Measurements from ENCODE around the gene PNPLA3. TPM values are rescaled to one million over a fixed set of nuclear protein-coding genes. Genes with fewer than 3 reads are reported as not detected.

The PNPLA3 gene
- total RNA-seq, 1 experiment from 2014 or later: 17.5 TPM

GRCh38 chr22:43955040-43955882, 31.7 kb downstream of the PNPLA3 start, which contains the start of gene SAMM50:
TSS of gene SAMM50 (plus strand) at chr22:43955442. CDS start at chr22:43955578, 136 bp downstream.
- H3K4me2 ChIP-seq (ENCODE audit: insufficient read depth, insufficient read length, low read length): peak within 1 kb of the TSS; percentile 64
- H3K9ac ChIP-seq (ENCODE audit: extremely low read depth, insufficient read length, low read length): peak within 1 kb of the TSS; percentile 68
- H2AFZ ChIP-seq (ENCODE audit: low read length): no peak within 1 kb of the TSS
- peak within 1 kb of the TSS; percentile 95 to 97 for H3K4me3 Mint-ChIP-seq
- H3K36me3 Mint-ChIP-seq (ENCODE audit: insufficient read depth in 1 of 3, low read depth in 3 of 3): peaks cover 0 to 2% (median 0%) of the 10 kb centered on the region in 3 experiments; a peak in 1 of 7 replicates
- peaks cover 8% of the 10 kb centered on the region for H3K23me2 ChIP-seq (ENCODE audit: insufficient read length, low read depth, low read length, poor library complexity, severe bottlenecking)
- H3K23ac ChIP-seq (ENCODE audit: insufficient read length, low read depth, low read length): no peak within 1 kb of the TSS
- no peak within 1 kb of the TSS for H3T11ph ChIP-seq (ENCODE audit: low read length)
- no peak within 1 kb of the TSS for H4K91ac ChIP-seq (ENCODE audit: insufficient read length, low read depth, low read length)
- H2BK20ac ChIP-seq (ENCODE audit: low read depth, low read length, poor library complexity, severe bottlenecking): no peak within 1 kb of the TSS
- no peak within 1 kb of the TSS for H2BK12ac ChIP-seq (ENCODE audit: insufficient read length, low read depth, low read length)
- no peaks in the 10 kb centered on the region for H3K27me3 ChIP-seq (ENCODE audit: insufficient read depth, low read length)
- no peak within 1 kb of the TSS for H2AK5ac ChIP-seq (ENCODE audit: insufficient read length, low read length)
- no peaks in the 10 kb centered on the region for H3K79me1 ChIP-seq (ENCODE audit: insufficient read depth, low read depth, low read length, poor library complexity, severe bottlenecking)
- no peak within 1 kb of the TSS for H2BK5ac ChIP-seq (ENCODE audit: insufficient read length, low read length)
- no peak within 1 kb of the TSS for H3K56ac ChIP-seq (ENCODE audit: insufficient read length, low read depth, low read length)
- H4K20me1 ChIP-seq (ENCODE audit: control insufficient read depth, insufficient read depth, insufficient read length): no peaks in the 10 kb centered on the region
- WGBS (ENCODE audit: extremely low coverage, insufficient read length, low lambda C conversion rate): no CpG with 5 or more reads among the region's 74 CpGs
- no peak within 1 kb of the TSS for H4K8ac ChIP-seq (replicated peaks; ENCODE audit: insufficient read length, low read depth, low read length)
- H3K27ac ChIP-seq (ENCODE audit: insufficient read length, low read depth, low read length): no peak within 1 kb of the TSS
- no peak within 1 kb of the TSS for H2BK15ac ChIP-seq (ENCODE audit: low read depth, low read length)
- no peak within 1 kb of the TSS for H3K18ac ChIP-seq (ENCODE audit: insufficient read length, low read depth, low read length)
- no peaks in the 10 kb centered on the region for H3K9me3 ChIP-seq (ENCODE audit: control insufficient read depth, low read depth, low read length)
- peak; percentile 92 for DNase-seq
- H3K14ac ChIP-seq (ENCODE audit: insufficient read depth, low read length): 0 out of 2 replicates have a peak within 1 kb of the TSS, but pooled peaks have one; percentile 51
- peaks cover 8% of the 10 kb centered on the region; the same call in 1 of the 2 replicates for H3K4me1 ChIP-seq (ENCODE audit: insufficient read depth, low read length)
- H2BK120ac ChIP-seq (ENCODE audit: low read depth, low read length, poor library complexity, severe bottlenecking): no peak within 1 kb of the TSS
- no peaks in the 10 kb centered on the region for H3K79me2 ChIP-seq (ENCODE audit: insufficient read depth, low read length)
- H3K4me1 Mint-ChIP-seq: peaks cover 29 to 35% of the 10 kb centered on the region in 2 experiments
- peak within 1 kb of the TSS; percentile 76 to 96 (median 77) for H3K27ac Mint-ChIP-seq
- no peak for TF ChIP-seq CTCF (conservative IDR thresholded peaks at IDR 0.05)
- no peaks in the 10 kb centered on the region for H3K9me3 Mint-ChIP-seq
- no peak within 1 kb of the TSS for H3K4ac ChIP-seq (ENCODE audit: low read depth, low read length)
- no peak within 1 kb of the TSS for H4K5ac ChIP-seq (ENCODE audit: insufficient read length, low read depth, low read length)
- H3K27me3 Mint-ChIP-seq (ENCODE audit: low read depth): peaks cover 4% of the 10 kb centered on the region
